Tibial nerve (tissue), 4 donors: ENCODE results near the gene GALNT10. TPM values are rescaled to one million over a fixed set of nuclear protein-coding genes. Genes with fewer than 3 reads are reported as not detected.
A peak's percentile ranks its signal among the peaks of the same experiment; 100 is the strongest.

Source experiments
- DNase-seq, 2 donors: peaks; one replicate each; pipeline ENCODE4 v3.0.0-alpha.2; 2019; ENCODE audit warnings: low spot score in 2 of 2
- H3K27ac ChIP-seq, 4 donors: fragments of 200-600 bp; sonication (generic) in 3 of 4; one replicate each; pipeline ENCODE4 v1.5.1; 2017 to 2019; ENCODE audit warnings: mild to moderate bottlenecking in 1 of 4
- H3K27me3 ChIP-seq, 2 donors: fragments of 200-600 bp; sonication (generic) in 1 of 2; one replicate each; pipeline versions ENCODE4 v1.5.1 to v1.6.0; 2017 to 2019
- H3K36me3 ChIP-seq, 3 donors: fragments of 200-600 bp; sonication (generic); one replicate each; pipeline ENCODE4 v1.5.1; 2018 to 2019
- H3K4me1 ChIP-seq, 4 donors: fragments of 200-600 bp; sonication (generic) in 3 of 4; one replicate each; pipeline ENCODE4 v1.5.1; 2017 to 2019
- H3K4me3 ChIP-seq, 4 donors: fragments of 200-600 bp; sonication (generic) in 3 of 4; one replicate each; pipeline ENCODE4 v1.5.1; 2017 to 2019; ENCODE audit warnings: mild to moderate bottlenecking in 1 of 4, moderate library complexity in 1 of 4
- H3K9me3 ChIP-seq, 4 donors: fragments of 200-600 bp; sonication (generic) in 3 of 4; one replicate each; pipeline ENCODE4 v1.5.1; 2017 to 2019
- EP300 ChIP-seq, 2 donors: sonication (generic); formaldehyde crosslinking; IDR thresholded peaks; one replicate each; pipeline ENCODE4 v1.6.1; 2017; ENCODE audit warnings: antibody characterized with exemption in 2 of 2, mild to moderate bottlenecking in 1 of 2
- POLR2A ChIP-seq, 2 donors: fragments of 450-650 bp; IDR thresholded peaks; one replicate each; pipeline ENCODE4 v1.6.1; 2017; ENCODE audit warnings: antibody characterized with exemption in 2 of 2, mild to moderate bottlenecking in 2 of 2, moderate library complexity in 2 of 2
- WGBS, 2 donors: methylation state at CpG; one replicate each; pipeline ENCODE4 v1.1.5; 2018; 5-methylcytosine and 5-hydroxymethylcytosine counted together
- total RNA-seq, 4 donors: library from RNA; depleted of rRNA; stranded (reverse); fragments of >200 nt; gene quantifications; one replicate each; pipeline ENCODE4 v1.1.0, GENCODE V29; 2016
- TF ChIP-seq, protein P1 (sequence below), 5 experiments: fragments of 200-600 bp in 3 of 5; fragments of 450-650 bp in 2 of 5; sonication (generic) in 3 of 5; IDR thresholded peaks; one replicate each; pipeline ENCODE4 v1.5.1; 2016 to 2019; ENCODE audit warnings: antibody characterized with exemption in 5 of 5, mild to moderate bottlenecking in 3 of 5, moderate library complexity in 2 of 5

Gene GALNT10
- total RNA-seq, 4 donors from 2014 or later, result 24.1 to 41.2 (median 26.7) TPM

DNA sequence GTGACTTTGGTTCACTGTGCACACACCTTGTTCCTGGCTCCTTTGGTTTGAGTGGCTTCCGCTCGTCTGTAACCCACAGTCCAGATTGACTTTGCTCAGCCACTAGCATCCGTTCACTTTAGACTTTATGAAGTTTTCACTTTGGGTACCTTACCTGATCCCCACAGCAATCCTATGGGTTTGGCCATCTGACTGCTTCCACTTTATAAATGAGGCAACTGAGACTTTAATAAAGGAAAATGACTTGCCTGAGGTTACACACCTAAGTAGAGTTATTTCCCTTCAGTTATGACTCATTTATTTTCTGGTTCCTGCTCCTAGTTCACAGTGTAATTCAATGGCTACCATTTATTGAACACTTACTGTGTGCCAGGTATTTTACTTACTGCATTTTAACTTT, 161.0 kb downstream of the GALNT10 start:
- DNase-seq, result no peak
- Histone ChIP-seq H3K36me3 (no peaks in the 10 kb centered on the region), H3K27me3 (no peaks in the 10 kb centered on the region), H3K27ac (no peak overlapping the region), H3K4me3 (no peak overlapping the region), H3K4me1 (peaks cover 0 to 20% (median 7%) of the 10 kb centered on the region in 4 donors), H3K9me3 (no peaks in the 10 kb centered on the region)
- TF ChIP-seq, protein P1, sequence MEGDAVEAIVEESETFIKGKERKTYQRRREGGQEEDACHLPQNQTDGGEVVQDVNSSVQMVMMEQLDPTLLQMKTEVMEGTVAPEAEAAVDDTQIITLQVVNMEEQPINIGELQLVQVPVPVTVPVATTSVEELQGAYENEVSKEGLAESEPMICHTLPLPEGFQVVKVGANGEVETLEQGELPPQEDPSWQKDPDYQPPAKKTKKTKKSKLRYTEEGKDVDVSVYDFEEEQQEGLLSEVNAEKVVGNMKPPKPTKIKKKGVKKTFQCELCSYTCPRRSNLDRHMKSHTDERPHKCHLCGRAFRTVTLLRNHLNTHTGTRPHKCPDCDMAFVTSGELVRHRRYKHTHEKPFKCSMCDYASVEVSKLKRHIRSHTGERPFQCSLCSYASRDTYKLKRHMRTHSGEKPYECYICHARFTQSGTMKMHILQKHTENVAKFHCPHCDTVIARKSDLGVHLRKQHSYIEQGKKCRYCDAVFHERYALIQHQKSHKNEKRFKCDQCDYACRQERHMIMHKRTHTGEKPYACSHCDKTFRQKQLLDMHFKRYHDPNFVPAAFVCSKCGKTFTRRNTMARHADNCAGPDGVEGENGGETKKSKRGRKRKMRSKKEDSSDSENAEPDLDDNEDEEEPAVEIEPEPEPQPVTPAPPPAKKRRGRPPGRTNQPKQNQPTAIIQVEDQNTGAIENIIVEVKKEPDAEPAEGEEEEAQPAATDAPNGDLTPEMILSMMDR (IDR thresholded peaks at IDR 0.05), result no peak
- TF ChIP-seq EP300 (IDR thresholded peaks at IDR 0.05), result no peak
- TF ChIP-seq POLR2A (IDR thresholded peaks at IDR 0.05), result no peak
- WGBS, 2 donors, result 96% methylated on average over 3 of the region's 3 CpGs

DNA sequence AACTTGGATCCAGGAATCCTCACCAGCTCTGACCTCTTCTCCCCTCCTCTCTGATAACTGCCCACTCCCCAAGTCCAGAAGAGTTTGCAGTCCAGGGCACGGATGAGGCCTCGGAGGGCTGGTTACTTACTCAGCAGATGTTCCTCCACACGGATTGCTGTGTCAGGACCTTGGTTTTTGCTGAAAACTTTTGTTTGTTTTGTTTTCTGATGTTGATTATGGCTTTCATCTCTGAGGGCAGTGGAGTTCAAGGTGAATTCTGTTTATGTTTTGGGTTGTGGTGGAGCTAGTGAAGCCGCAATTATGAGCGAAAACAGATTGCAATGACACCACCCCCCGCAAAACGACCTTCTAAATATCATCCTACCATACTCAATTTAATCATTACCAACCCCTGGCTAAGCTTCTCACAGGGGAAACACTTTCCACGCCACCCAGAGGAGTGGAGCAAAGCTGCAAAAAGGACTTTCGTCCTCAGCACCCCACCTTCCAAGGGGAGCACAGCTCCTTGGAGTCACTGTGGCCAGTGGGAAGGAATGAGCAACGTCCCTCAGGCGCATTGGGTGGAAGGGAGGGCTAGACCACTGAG, 162.5 kb downstream of the GALNT10 start:
- Histone ChIP-seq H3K36me3 (no peaks in the 10 kb centered on the region), H3K4me1 (peaks cover 0 to 20% (median 7%) of the 10 kb centered on the region in 4 donors), H3K27ac (peak overlapping the region in 1 of 4 donors; percentile 13), H3K27me3 (no peaks in the 10 kb centered on the region), H3K4me3 (no peak overlapping the region), H3K9me3 (no peaks in the 10 kb centered on the region)
- TF ChIP-seq POLR2A (IDR thresholded peaks at IDR 0.05), result no peak
- TF ChIP-seq, protein P1 (IDR thresholded peaks at IDR 0.05), result no peak
- no peak for TF ChIP-seq EP300 (IDR thresholded peaks at IDR 0.05)
- 68 to 76% methylated on average over 11 of the region's 11 CpGs for WGBS, 2 donors
- no peak for DNase-seq

DNA sequence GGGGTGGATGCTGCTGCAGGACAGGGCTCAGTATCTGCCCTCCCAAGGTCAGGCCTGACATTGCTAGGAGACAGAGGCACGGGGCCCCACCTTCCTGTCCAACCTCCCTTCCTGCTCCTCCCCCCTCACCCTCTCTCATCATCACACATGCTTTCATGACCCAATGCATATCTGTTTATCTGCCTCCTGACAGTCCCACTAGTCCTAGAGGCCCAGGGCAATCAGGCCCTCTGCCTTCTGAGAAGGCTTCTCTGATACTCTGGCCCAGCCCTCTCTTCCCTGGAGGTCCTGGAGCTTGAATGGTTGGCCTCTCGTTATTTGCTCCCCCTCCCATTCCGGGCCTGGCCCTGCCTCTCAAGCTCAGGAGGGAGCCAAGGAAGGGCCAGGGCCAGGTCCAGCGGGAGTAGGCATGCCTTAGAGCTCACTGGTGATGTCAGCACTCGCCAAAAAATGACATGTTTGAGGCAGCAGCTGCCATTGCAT, 164.6 kb downstream of the GALNT10 start:
- H3K36me3 ChIP-seq, result no peaks in the 10 kb centered on the region
- WGBS, 2 donors, result 16 to 23% methylated on average over 5 of the region's 5 CpGs
- no peak overlapping the region for H3K4me3 ChIP-seq
- H3K27ac ChIP-seq, result peak overlapping the region in 1 of 4 donors; percentile 14
- TF ChIP-seq, protein P1 (IDR thresholded peaks at IDR 0.05), result no peak
- TF ChIP-seq EP300 (IDR thresholded peaks at IDR 0.05) (no peak), POLR2A (IDR thresholded peaks at IDR 0.05) (no peak)
- no peaks in the 10 kb centered on the region for H3K27me3 ChIP-seq
- no peaks in the 10 kb centered on the region for H3K9me3 ChIP-seq
- peaks cover 0 to 26% (median 11%) of the 10 kb centered on the region in 4 donors for H3K4me1 ChIP-seq
- DNase-seq, result peak in 1 of 2 donors; percentile 56

DNA sequence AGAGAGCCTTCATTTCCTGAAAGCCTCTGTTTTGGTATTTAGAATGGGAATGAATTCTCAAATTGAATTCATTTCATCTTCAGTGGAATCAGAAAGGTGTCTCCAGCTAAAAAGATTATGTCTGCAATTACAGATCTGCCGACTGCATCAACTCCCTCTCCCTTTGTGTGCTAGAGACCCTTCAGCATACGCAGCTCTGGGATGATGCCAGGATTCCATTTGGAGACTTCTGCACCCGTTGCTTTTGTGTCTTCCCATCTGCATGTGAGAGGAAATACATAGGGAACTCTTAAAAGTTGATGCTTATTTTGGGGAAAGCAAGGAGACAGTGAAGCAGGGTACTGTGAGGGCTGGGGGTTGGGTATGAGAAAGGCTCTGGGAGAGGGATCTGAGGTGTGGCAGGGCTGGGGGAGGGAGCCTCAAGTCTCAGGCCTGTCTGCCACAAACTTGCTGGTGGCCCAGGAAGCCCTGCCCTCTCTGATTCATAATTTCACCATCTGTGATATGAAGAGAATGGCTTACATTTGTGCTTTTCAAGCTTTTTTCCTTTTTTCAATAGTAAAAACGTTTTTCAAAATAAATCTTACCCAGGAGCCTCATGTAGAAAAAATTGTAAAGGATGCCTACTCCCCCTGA, 165.6 kb downstream of the GALNT10 start:
- no peak for TF ChIP-seq POLR2A (IDR thresholded peaks at IDR 0.05)
- no peak for TF ChIP-seq EP300 (IDR thresholded peaks at IDR 0.05)
- TF ChIP-seq, protein P1 (IDR thresholded peaks at IDR 0.05), result no peak
- H3K27ac ChIP-seq, result peak overlapping the region in 1 of 4 donors; percentile 13
- no peak overlapping the region for H3K4me3 ChIP-seq
- H3K4me1 ChIP-seq, result peaks cover 0 to 26% (median 11%) of the 10 kb centered on the region in 4 donors
- H3K9me3 ChIP-seq, result no peaks in the 10 kb centered on the region
- no peaks in the 10 kb centered on the region for H3K36me3 ChIP-seq
- H3K27me3 ChIP-seq, result no peaks in the 10 kb centered on the region
- WGBS, 2 donors, result 41 to 55% methylated on average over 4 of the region's 4 CpGs
- no peak for DNase-seq

DNA sequence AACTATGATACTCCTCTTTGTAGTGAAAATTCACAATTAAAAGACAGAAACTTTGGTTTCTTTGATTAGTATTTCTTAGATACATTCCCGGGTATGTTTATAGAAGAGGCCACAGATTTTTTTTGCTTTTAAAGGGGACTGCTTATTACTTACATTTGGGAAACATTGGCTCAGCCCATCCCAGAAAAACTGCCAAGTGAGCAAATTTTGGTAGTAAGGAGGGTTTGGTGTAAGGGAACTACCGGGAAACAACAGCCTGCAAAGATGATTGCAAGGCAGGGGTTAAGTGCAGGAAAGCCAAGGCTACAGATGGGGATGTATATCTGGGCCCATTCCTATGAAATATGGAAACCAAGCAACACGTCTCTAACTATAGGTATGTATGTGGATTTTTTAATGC, 166.4 kb downstream of the GALNT10 start:
- no peaks in the 10 kb centered on the region for H3K27me3 ChIP-seq
- peaks cover 0 to 26% (median 11%) of the 10 kb centered on the region in 4 donors for H3K4me1 ChIP-seq
- H3K9me3 ChIP-seq, result no peaks in the 10 kb centered on the region
- no peaks in the 10 kb centered on the region for H3K36me3 ChIP-seq
- no peak for DNase-seq
- H3K27ac ChIP-seq, result no peak overlapping the region
- 85 to 89% methylated on average over 3 of the region's 3 CpGs for WGBS, 2 donors
- TF ChIP-seq EP300 (IDR thresholded peaks at IDR 0.05), result no peak
- TF ChIP-seq, protein P1 (IDR thresholded peaks at IDR 0.05), result no peak
- no peak for TF ChIP-seq POLR2A (IDR thresholded peaks at IDR 0.05)
- H3K4me3 ChIP-seq, result no peak overlapping the region
